K562 (cell line): ENCODE results near the gene LRRC58. TPM values are rescaled to one million over a fixed set of nuclear protein-coding genes. Genes with fewer than 3 reads are reported as not detected.

ENCODE experiments used
- ATAC-seq: fragments of 200-7000 bp; cut with Tn5 transposase; 3 replicates; pipeline ENCODE4 v1.9.1; 2020; ENCODE audit warnings: moderate library complexity
- BruUV-seq: library from RNA; stranded (reverse); fragments of 400-500 nt; replicated peaks from 2 replicates; lab custom pipeline; 2021; lab: Mats Ljungman, UMichigan
- CTCF ChIA-PET: fragments of 300-600 bp; formaldehyde crosslinking; extraction: SDS; loops from one replicate; lab custom pipeline; 2021; ENCODE audit warnings: low intra/inter-chr PET ratio; lab: Yijun Ruan, JAX
- POLR2A ChIA-PET: fragments of 300-600, 350-650 bp; sonication (Branson Sonifier 250); formaldehyde crosslinking; extraction: SDS; loops from one replicate; lab custom pipeline; 2021; ENCODE audit warnings: antibody characterized with exemption, inconsistent platforms; lab: Yijun Ruan, JAX
- DNase-seq, 4 experiments: peaks; one replicate each; pipeline versions ENCODE4 v3.0.0 to v3.0.0-alpha.2; 2011 to 2018; ENCODE audit warnings: low spot score in 3 of 4, mixed read lengths in 3 of 4; ENCODE audit errors: extremely low read depth in 1 of 4
- FAIRE-seq: peaks from 2 replicates; lab custom pipeline; 2011; peaks lifted over from hg19 to GRCh38; lab: Jason Lieb, UNC
- H2AFZ ChIP-seq: 2 replicates; pipeline ENCODE4 v1.6.0; 2011; ENCODE audit warnings: low read depth, low read length, control low read depth, inconsistent platforms
- H3K27ac ChIP-seq: fragments of 200-600 bp; 3 replicates; pipeline ENCODE4 v1.8.0; 2011; ENCODE audit warnings: low read depth, mild to moderate bottlenecking, control low read depth, inconsistent platforms, low read length, moderate library complexity, mixed read lengths; ENCODE audit errors: extremely low read depth
- H3K27me3 ChIP-seq, 2 experiments: fragments of 300-600 bp in 1 of 2; 2 replicates in 1 of 2; 3 replicates in 1 of 2; pipeline versions ENCODE4 v1.6.0 to v1.8.0; 2011; ENCODE audit warnings: inconsistent platforms in 2 of 2, low read length in 2 of 2, mild to moderate bottlenecking in 1 of 2, mixed read lengths in 1 of 2, moderate library complexity in 1 of 2; ENCODE audit not compliant: control insufficient read depth in 2 of 2, insufficient read depth in 2 of 2
- H3K36me3 ChIP-seq: fragments of 300-600 bp; 3 replicates; pipeline ENCODE4 v1.8.0; 2011; ENCODE audit warnings: mild to moderate bottlenecking, low read length, inconsistent platforms; ENCODE audit not compliant: control insufficient read depth, insufficient read depth
- H3K4me1 ChIP-seq, 2 experiments: fragments of 200-600 bp in 1 of 2; replicated peaks in 1 of 2; 2 replicates in 1 of 2; 3 replicates in 1 of 2; pipeline versions ENCODE4 v1.5.1 to v1.8.0; 2011; ENCODE audit warnings: inconsistent platforms in 2 of 2, low read length in 2 of 2, mild to moderate bottlenecking in 1 of 2, mixed read lengths in 1 of 2, moderate library complexity in 1 of 2; ENCODE audit not compliant: control insufficient read depth in 2 of 2, insufficient read depth in 2 of 2
- H3K4me2 ChIP-seq: 2 replicates; pipeline ENCODE4 v1.6.1; 2011; ENCODE audit warnings: low read length, control low read depth, inconsistent platforms, mixed read lengths; ENCODE audit not compliant: insufficient read depth
- H3K4me3 ChIP-seq: fragments of 200-600 bp; sonication (generic), shearing (Covaris generic); 2 replicates; pipeline ENCODE4 v1.5.1; 2016; ENCODE audit warnings: control low read depth, inconsistent platforms
- H3K79me2 ChIP-seq: fragments of 200-600 bp; 3 replicates; pipeline ENCODE4 v1.8.0; 2011; ENCODE audit warnings: low read length, inconsistent platforms; ENCODE audit not compliant: control insufficient read depth, insufficient read depth
- H3K9ac ChIP-seq, 2 experiments: 2 replicates each; pipeline versions ENCODE4 v1.6.0 to v1.6.1; 2011; ENCODE audit warnings: low read depth in 2 of 2, low read length in 2 of 2, control low read depth in 1 of 2, inconsistent platforms in 1 of 2, mild to moderate bottlenecking in 1 of 2, mixed read lengths in 1 of 2; ENCODE audit not compliant: insufficient read depth in 1 of 2
- H3K9me1 ChIP-seq: one replicate; pipeline ENCODE4 v1.6.0; 2011; ENCODE audit warnings: inconsistent platforms, mild to moderate bottlenecking, low read length, moderate library complexity; ENCODE audit not compliant: control insufficient read depth, insufficient read depth
- H3K9me3 ChIP-seq: replicated peaks from 2 replicates; pipeline ENCODE4 v1.5.1; 2011; ENCODE audit warnings: low read depth, low read length, inconsistent platforms; ENCODE audit not compliant: control insufficient read depth, insufficient read depth
- H4K20me1 ChIP-seq: replicated peaks from 2 replicates; pipeline ENCODE4 v1.6.1; 2011; ENCODE audit warnings: low read length, inconsistent platforms, mixed read lengths; ENCODE audit not compliant: control insufficient read depth, insufficient read depth
- HDAC2 ChIP-seq: fragments of 450-650 bp; IDR thresholded peaks from 2 replicates; pipeline ENCODE4 v1.6.1; 2016; ENCODE audit warnings: mild to moderate bottlenecking
- HIVEP1 ChIP-seq: fragments of 250-450 bp; sonication (Bioruptor Pico); IDR thresholded peaks from 2 replicates; pipeline ENCODE4 v1.4.0; 2020; ENCODE audit warnings: mild to moderate bottlenecking
- NELFE ChIP-seq: IDR thresholded peaks from 2 replicates; pipeline ENCODE4 v1.6.1; 2011; ENCODE audit warnings: mild to moderate bottlenecking; ENCODE audit not compliant: insufficient read depth, insufficient read length
- RBBP5 ChIP-seq: fragments of 200-600 bp; sonication (generic); IDR thresholded peaks from 2 replicates; pipeline ENCODE4 v1.6.1; 2012; ENCODE audit warnings: borderline replicate concordance, mild to moderate bottlenecking, low read length, control low read depth, inconsistent platforms; ENCODE audit not compliant: insufficient read depth, poor library complexity, severe bottlenecking
- ZNF316 ChIP-seq: fragments of 450-650 bp; IDR thresholded peaks from 2 replicates; pipeline ENCODE4 v1.6.1; 2016
- WGBS: fragments of 100-300 bp; shearing (Covaris generic); methylation state at CpG from one replicate; pipeline ENCODE4 v1.1.6; 2016; ENCODE audit warnings: low coverage, mixed read lengths; ENCODE audit not compliant: insufficient coverage; ENCODE audit errors: missing lambda C conversion rate; 5-methylcytosine and 5-hydroxymethylcytosine counted together
- in situ Hi-C: fragments of 300-500 bp; cut with MboI; formaldehyde crosslinking; loops from 4 replicates; pipeline ENCODE4 v1.15.0; 2018; ENCODE audit warnings: inconsistent platforms, mixed read lengths
- intact Hi-C: fragments of 100-400 bp; cut with micrococcal nuclease; formaldehyde crosslinking; loops from 2 replicates; pipeline ENCODE4 v1.14.2; 2022
- polyA plus RNA-seq, 8 experiments: library from polyadenylated mRNA; depleted of rRNA in 4 of 8; stranded (reverse) in 5 of 8; unstranded in 3 of 8; fragments of >200 nt; fragmentation: Nextera tagmentation in 2 of 8; fragmentation: Illumina TruSeq in 1 of 8; extraction: Ambion mirVana in 2 of 8; extraction: Trizol in 1 of 8; gene quantifications; 2 replicates each; pipeline versions ENCODE4 v1.2.1 to v1.2.3, GENCODE V29; 2011 to 2014; ENCODE audit warnings: inconsistent platforms in 1 of 8, missing spikeins in 1 of 8
- total RNA-seq, 7 experiments: library from RNA; depleted of rRNA in 6 of 7; stranded (reverse); fragments of >200 nt in 6 of 7; fragmentation: Illumina TruSeq in 2 of 7; extraction: Trizol in 2 of 7; gene quantifications; 2 replicates each; pipeline versions ENCODE4 v1.2.1 to v1.2.3, GENCODE V29; 2011 to 2021; ENCODE audit warnings: low replicate concordance in 1 of 7
- TF ChIP-seq, protein P1 (sequence below): fragments of 450-650 bp; IDR thresholded peaks from 2 replicates; pipeline ENCODE4 v1.6.1; 2018; ENCODE audit not compliant: partially characterized antibody
- TF ChIP-seq, protein P2 (sequence below), 2 experiments: fragments of 450-650 bp; IDR thresholded peaks; 2 replicates each; pipeline ENCODE4 v1.6.1; 2016; ENCODE audit warnings: mild to moderate bottlenecking in 2 of 2, borderline replicate concordance in 1 of 2, low read depth in 1 of 2, moderate library complexity in 1 of 2

LRRC58 gene
- total and polyA plus RNA-seq, 9 of the 15 experiments (the other 6 are each of a cell fraction or from before 2014, with no cell fraction given), result 5.6 to 26.6 (median 14.8) TPM

DNA sequence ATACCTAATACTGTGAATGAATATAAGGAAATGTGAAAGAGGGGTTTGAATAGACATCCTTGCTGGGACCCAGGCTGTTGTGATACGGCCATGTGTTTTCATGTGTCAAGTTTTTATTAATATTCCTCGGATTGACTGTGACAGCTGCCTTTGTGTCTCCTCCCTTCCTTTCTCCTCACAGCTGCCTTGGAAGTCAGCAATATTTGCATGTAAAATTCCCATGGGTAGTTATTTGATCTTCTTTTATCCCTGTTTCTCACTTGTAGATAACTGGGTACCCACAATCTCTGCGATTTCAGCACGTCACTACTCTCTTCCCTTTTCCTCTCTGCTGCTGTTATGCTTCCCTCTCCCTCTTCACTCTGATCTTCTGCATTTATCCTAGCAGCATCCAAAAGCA, 73.5 kb downstream of the LRRC58 start:
- no peak overlapping the region for H2AFZ ChIP-seq
- no peaks in the 10 kb centered on the region for H3K9me3 ChIP-seq
- ATAC-seq (no peak), FAIRE-seq (no peak), DNase-seq (no peak)
- no peak overlapping the region for H3K4me3 ChIP-seq
- intact Hi-C loops, result no loop called here
- no TSS peak for BruUV-seq
- H3K79me2 ChIP-seq, result no peaks in the 10 kb centered on the region
- no peaks in the 10 kb centered on the region for H3K4me1 ChIP-seq
- no peak overlapping the region for H3K4me2 ChIP-seq
- H4K20me1 ChIP-seq, result no peaks in the 10 kb centered on the region
- in situ Hi-C loops, result no loop called here
- no peaks in the 10 kb centered on the region for H3K36me3 ChIP-seq
- no peak overlapping the region for H3K9ac ChIP-seq
- 0% methylated on average over 1 of the region's 4 CpGs for WGBS
- H3K27me3 ChIP-seq, result no peaks in the 10 kb centered on the region
- no peaks in the 10 kb centered on the region for H3K9me1 ChIP-seq
- H3K27ac ChIP-seq, result no peak overlapping the region
- CTCF ChIA-PET, result no interaction called here
- POLR2A ChIA-PET, result no interaction called here
- TF ChIP-seq, protein P1, sequence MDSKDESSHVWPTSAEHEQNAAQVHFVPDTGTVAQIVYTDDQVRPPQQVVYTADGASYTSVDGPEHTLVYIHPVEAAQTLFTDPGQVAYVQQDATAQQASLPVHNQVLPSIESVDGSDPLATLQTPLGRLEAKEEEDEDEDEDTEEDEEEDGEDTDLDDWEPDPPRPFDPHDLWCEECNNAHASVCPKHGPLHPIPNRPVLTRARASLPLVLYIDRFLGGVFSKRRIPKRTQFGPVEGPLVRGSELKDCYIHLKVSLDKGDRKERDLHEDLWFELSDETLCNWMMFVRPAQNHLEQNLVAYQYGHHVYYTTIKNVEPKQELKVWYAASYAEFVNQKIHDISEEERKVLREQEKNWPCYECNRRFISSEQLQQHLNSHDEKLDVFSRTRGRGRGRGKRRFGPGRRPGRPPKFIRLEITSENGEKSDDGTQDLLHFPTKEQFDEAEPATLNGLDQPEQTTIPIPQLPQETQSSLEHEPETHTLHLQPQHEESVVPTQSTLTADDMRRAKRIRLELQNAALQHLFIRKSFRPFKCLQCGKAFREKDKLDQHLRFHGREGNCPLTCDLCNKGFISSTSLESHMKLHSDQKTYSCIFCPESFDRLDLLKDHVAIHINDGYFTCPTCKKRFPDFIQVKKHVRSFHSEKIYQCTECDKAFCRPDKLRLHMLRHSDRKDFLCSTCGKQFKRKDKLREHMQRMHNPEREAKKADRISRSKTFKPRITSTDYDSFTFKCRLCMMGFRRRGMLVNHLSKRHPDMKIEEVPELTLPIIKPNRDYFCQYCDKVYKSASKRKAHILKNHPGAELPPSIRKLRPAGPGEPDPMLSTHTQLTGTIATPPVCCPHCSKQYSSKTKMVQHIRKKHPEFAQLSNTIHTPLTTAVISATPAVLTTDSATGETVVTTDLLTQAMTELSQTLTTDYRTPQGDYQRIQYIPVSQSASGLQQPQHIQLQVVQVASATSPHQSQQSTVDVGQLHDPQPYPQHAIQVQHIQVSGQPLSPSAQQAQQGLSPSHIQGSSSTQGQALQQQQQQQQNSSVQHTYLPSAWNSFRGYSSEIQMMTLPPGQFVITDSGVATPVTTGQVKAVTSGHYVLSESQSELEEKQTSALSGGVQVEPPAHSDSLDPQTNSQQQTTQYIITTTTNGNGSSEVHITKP, result no peak
- TF ChIP-seq RBBP5 (no peak), HDAC2 (no peak), NELFE (no peak), HIVEP1 (CRISPR knock-in tag) (no peak), ZNF316 (no peak)
- TF ChIP-seq, protein P2, sequence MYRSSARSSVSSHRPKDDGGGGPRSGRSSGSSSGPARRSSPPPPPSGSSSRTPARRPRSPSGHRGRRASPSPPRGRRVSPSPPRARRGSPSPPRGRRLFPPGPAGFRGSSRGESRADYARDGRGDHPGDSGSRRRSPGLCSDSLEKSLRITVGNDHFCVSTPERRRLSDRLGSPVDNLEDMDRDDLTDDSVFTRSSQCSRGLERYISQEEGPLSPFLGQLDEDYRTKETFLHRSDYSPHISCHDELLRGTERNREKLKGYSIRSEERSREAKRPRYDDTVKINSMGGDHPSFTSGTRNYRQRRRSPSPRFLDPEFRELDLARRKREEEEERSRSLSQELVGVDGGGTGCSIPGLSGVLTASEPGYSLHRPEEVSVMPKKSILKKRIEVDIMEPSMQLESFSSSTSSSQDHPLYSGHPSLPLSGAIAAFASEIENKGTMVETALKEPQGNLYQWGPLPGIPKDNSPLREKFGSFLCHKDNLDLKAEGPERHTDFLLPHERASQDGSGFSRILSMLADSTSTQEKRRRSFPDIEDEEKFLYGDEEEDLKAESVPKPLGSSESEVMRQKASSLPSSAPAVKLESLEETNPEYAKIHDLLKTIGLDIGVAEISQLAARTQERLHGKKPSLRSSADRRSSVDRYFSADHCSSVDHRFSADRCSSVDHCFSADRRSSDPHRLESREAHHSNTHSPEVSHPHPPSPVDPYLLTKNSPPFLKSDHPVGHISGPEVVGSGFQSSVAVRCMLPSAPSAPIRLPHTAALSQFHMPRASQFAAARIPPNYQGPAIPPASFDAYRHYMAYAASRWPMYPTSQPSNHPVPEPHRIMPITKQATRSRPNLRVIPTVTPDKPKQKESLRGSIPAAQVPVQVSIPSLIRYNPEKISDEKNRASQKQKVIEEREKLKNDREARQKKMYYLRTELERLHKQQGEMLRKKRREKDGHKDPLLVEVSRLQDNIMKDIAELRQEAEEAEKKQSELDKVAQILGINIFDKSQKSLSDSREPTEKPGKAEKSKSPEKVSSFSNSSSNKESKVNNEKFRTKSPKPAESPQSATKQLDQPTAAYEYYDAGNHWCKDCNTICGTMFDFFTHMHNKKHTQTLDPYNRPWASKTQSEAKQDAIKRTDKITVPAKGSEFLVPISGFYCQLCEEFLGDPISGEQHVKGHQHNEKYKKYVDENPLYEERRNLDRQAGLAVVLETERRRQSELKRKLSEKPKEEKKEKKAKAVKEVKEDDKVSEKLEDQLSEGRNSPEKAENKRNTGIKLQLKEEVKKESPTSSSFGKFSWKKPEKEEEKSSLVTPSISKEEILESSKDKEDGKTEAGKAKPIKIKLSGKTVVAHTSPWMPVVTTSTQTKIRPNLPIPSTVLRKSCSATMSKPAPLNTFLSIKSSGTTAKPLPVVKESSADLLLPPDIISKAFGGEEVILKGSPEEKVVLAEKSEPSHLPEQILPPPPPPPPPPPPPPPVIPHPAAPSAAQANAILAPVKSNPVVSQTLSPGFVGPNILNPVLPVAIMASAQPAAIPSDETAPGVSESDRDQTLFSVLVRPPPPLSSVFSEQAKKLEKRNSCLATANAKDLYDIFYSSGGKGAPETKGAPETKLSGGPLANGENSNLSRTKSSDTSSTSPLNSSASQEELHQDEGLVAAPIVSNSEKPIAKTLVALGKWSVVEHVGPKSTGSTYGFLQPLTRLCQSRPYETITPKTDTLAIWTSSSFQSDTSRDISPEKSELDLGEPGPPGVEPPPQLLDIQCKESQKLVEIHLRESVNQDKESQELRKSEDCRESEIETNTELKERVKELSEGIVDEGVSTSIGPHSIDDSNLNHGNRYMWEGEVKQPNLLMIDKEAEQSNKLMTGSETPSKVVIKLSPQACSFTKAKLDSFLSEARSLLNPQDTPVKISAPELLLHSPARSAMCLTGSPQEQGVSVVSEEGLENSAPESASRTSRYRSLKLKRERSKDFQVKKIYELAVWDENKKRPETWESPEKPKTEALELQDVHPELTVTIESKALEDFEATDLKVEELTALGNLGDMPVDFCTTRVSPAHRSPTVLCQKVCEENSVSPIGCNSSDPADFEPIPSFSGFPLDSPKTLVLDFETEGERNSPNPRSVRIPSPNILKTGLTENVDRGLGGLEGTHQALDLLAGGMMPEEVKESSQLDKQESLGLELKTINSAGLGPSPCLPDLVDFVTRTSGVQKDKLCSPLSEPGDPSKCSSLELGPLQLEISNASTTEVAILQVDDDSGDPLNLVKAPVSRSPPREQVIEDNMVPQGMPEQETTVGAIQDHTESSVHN (IDR thresholded peaks at IDR 0.05; ENCODE audit: borderline replicate concordance in 1 of 2, low read depth in 1 of 2), result no peak
